ENCODE results near the gene ZMIZ1. TPM values are rescaled to one million over a fixed set of nuclear protein-coding genes. Genes with fewer than 3 reads are reported as not detected.

Gene ZMIZ1
- polyA plus RNA-seq, 2 of the 4 experiments (the other 2 are of a cell fraction) = 8.1 to 30.3 TPM

DNA sequence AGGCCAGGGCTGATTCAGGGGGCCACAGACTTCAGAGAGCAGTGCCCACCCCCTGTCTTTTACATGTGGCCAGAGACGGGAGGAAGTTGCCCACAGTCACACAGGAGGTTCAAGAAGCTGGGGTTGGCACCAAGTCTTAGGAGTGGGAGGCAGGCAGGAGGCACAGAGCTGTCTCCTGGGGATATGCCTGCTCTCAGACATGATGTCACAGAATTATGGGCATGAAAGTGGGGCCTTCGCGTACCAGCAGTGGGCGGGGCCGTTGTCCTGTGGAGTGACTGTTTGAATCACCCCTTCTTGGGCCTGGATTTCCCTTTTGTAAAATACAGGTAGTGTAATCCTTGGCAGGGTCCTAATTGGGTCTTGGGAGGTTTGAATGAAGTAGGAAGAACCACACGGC is 197.3 kb downstream of the ZMIZ1 start:
- Histone ChIP-seq H3K4me2 (no peak overlapping the region), H3K9me3 (no peaks in the 10 kb centered on the region), H3K27ac (no peak overlapping the region; a peak in 1 of 6 replicates), H3K4me1 (no peaks in the 10 kb centered on the region), H3K4me3 (no peak overlapping the region)
- ATAC-seq = no peak
- no peak for FAIRE-seq
- 82% methylated on average over 6 of the region's 6 CpGs for WGBS (ENCODE audit: missing lambda C conversion rate)
- CTCF ChIA-PET = interaction anchor here (0.8 kb wide), 1 partner anchor 22 kb away, joined by 3 read pairs; no protein-coding TSS in a partner anchor
- no peak for TF ChIP-seq KDM1A (IDR thresholded peaks at IDR 0.05; ENCODE audit: low read depth)
- POLR2A ChIA-PET = no interaction called here
- DNase-seq (ENCODE audit: low read depth in 1 of 2, low spot score in 1 of 2) = no peak

DNA sequence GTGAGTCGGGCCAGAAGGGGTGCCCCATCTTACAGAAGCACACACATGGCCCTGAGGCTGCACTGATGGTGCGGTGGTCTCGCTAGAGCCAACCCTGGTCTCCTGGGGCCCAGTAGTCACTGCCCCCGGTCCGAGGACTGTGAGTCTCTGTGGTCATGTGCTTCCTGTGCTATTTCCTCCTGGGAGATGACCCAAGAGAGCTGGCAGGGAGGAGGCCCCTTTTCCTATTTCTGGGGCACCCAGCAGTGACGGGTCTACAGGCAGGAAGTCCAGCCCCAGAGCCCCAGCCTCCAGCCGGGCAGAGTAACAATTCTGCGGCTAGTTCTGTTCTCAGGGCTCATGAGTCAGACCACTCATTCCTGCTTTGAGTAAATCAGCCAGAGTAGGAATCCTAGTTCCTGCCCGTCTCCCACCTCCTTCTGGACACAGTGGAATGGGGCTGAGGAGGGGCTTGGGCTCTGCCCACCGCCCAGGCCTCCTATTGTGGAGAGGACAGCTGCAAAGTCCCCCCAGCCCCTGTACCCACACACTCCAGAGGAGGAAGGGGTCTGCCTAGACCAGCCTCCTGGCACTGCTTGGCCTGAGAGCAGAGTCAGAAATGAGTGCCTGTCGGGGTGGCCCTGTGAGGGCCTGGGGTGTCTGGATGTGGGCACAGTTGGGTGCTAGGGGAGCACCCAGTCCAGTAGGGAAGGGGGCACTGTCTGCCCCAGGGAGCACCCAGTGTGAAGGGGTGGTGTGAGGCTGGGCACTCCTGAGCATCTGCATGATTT is 198.0 kb downstream of the ZMIZ1 start:
- no peaks in the 10 kb centered on the region for H3K9me3 ChIP-seq
- DNase-seq (ENCODE audit: low read depth in 1 of 2, low spot score in 1 of 2) = no peak
- no peaks in the 10 kb centered on the region for H3K4me1 ChIP-seq
- H3K4me2 ChIP-seq = no peak overlapping the region
- no peak overlapping the region for H3K4me3 ChIP-seq
- FAIRE-seq = no peak
- TF ChIP-seq HOXB5 (CRISPR knock-in tag; IDR thresholded peaks at IDR 0.05) = no peak
- no peak for TF ChIP-seq HDAC2 (IDR thresholded peaks at IDR 0.05)
- TF ChIP-seq POLR2A (IDR thresholded peaks at IDR 0.05; ENCODE audit: low read length) = no peak
- no peak for TF ChIP-seq MAFK (IDR thresholded peaks at IDR 0.05; ENCODE audit: partially characterized antibody)
- TF ChIP-seq HEYL (CRISPR knock-in tag; IDR thresholded peaks at IDR 0.05) = no peak
- TF ChIP-seq FOSL2 (IDR thresholded peaks at IDR 0.05) = no peak
- TF ChIP-seq FOSL2 (CRISPR knock-in tag; IDR thresholded peaks at IDR 0.05) = no peak
- TF ChIP-seq, protein P1, sequence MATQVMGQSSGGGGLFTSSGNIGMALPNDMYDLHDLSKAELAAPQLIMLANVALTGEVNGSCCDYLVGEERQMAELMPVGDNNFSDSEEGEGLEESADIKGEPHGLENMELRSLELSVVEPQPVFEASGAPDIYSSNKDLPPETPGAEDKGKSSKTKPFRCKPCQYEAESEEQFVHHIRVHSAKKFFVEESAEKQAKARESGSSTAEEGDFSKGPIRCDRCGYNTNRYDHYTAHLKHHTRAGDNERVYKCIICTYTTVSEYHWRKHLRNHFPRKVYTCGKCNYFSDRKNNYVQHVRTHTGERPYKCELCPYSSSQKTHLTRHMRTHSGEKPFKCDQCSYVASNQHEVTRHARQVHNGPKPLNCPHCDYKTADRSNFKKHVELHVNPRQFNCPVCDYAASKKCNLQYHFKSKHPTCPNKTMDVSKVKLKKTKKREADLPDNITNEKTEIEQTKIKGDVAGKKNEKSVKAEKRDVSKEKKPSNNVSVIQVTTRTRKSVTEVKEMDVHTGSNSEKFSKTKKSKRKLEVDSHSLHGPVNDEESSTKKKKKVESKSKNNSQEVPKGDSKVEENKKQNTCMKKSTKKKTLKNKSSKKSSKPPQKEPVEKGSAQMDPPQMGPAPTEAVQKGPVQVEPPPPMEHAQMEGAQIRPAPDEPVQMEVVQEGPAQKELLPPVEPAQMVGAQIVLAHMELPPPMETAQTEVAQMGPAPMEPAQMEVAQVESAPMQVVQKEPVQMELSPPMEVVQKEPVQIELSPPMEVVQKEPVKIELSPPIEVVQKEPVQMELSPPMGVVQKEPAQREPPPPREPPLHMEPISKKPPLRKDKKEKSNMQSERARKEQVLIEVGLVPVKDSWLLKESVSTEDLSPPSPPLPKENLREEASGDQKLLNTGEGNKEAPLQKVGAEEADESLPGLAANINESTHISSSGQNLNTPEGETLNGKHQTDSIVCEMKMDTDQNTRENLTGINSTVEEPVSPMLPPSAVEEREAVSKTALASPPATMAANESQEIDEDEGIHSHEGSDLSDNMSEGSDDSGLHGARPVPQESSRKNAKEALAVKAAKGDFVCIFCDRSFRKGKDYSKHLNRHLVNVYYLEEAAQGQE (IDR thresholded peaks at IDR 0.05) = no peak
- TF ChIP-seq POLR2AphosphoS2 (conservative IDR thresholded peaks at IDR 0.05; ENCODE audit: low read length) = no peak
- TF ChIP-seq NR3C1 (IDR thresholded peaks at IDR 0.05) = no peak
- TF ChIP-seq EHMT2 (IDR thresholded peaks at IDR 0.05; ENCODE audit: low read depth) = no peak
- no peak for TF ChIP-seq RCOR1 (IDR thresholded peaks at IDR 0.05; ENCODE audit: low read depth, low read length)
- no peak for TF ChIP-seq ZC3H11A (IDR thresholded peaks at IDR 0.05)
- TF ChIP-seq, protein P2, sequence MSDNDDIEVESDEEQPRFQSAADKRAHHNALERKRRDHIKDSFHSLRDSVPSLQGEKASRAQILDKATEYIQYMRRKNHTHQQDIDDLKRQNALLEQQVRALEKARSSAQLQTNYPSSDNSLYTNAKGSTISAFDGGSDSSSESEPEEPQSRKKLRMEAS (IDR thresholded peaks at IDR 0.05) = no peak
- no peak for TF ChIP-seq SREBF2 (IDR thresholded peaks at IDR 0.05)
- no peak for TF ChIP-seq JUNB (IDR thresholded peaks at IDR 0.05)
- TF ChIP-seq JUN (IDR thresholded peaks at IDR 0.05) = no peak
- no peak for TF ChIP-seq KDM1A (IDR thresholded peaks at IDR 0.05; ENCODE audit: low read depth)
- no peak for TF ChIP-seq RAD21 (conservative IDR thresholded peaks at IDR 0.05 in 1 of 2, IDR thresholded peaks at IDR 0.05 in 1 of 2)
- peak overlapping the region in 1 of 2 experiments; percentile 18; a peak in 1 of 6 replicates for H3K27ac ChIP-seq
- ChIA-PET CTCF (no interaction called here), POLR2A (no interaction called here)
- 92% methylated on average over 10 of the region's 11 CpGs for WGBS (ENCODE audit: missing lambda C conversion rate)
- no peak for ATAC-seq

DNA sequence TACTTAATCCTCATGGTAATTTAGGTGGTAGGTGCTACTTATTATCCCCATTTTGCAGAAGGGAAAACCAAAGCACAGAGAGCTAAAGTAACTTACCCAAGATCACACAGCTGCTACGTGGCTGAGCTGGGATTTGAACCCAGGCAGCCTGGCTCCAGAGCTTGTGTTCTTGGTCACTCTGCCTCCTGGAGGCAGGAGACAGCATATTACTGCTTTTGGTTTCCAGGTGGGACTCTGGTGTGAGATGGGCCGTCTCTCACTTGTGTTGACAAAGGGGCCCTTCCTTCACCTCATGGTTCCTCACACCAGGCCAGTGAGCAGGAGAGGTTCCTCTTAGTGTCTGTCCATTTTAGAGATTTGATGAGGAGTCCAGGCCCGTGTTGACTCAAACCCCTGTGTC is 198.7 kb downstream of the ZMIZ1 start:
- DNase-seq (ENCODE audit: low read depth in 1 of 2, low spot score in 1 of 2) = no peak
- no peak for FAIRE-seq
- TF ChIP-seq, protein P3, sequence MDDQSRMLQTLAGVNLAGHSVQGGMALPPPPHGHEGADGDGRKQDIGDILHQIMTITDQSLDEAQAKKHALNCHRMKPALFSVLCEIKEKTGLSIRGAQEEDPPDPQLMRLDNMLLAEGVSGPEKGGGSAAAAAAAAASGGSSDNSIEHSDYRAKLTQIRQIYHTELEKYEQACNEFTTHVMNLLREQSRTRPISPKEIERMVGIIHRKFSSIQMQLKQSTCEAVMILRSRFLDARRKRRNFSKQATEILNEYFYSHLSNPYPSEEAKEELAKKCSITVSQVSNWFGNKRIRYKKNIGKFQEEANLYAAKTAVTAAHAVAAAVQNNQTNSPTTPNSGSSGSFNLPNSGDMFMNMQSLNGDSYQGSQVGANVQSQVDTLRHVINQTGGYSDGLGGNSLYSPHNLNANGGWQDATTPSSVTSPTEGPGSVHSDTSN (IDR thresholded peaks at IDR 0.05) = no peak
- TF ChIP-seq ZNF302 (CRISPR knock-in tag; IDR thresholded peaks at IDR 0.05) = no peak
- TF ChIP-seq ZFP36 (IDR thresholded peaks at IDR 0.05; ENCODE audit: borderline replicate concordance, partially characterized antibody) = peak; percentile 17
- TF ChIP-seq, protein P4, sequence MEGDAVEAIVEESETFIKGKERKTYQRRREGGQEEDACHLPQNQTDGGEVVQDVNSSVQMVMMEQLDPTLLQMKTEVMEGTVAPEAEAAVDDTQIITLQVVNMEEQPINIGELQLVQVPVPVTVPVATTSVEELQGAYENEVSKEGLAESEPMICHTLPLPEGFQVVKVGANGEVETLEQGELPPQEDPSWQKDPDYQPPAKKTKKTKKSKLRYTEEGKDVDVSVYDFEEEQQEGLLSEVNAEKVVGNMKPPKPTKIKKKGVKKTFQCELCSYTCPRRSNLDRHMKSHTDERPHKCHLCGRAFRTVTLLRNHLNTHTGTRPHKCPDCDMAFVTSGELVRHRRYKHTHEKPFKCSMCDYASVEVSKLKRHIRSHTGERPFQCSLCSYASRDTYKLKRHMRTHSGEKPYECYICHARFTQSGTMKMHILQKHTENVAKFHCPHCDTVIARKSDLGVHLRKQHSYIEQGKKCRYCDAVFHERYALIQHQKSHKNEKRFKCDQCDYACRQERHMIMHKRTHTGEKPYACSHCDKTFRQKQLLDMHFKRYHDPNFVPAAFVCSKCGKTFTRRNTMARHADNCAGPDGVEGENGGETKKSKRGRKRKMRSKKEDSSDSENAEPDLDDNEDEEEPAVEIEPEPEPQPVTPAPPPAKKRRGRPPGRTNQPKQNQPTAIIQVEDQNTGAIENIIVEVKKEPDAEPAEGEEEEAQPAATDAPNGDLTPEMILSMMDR (IDR thresholded peaks at IDR 0.05) = no peak
- no peak for ATAC-seq
- no peaks in the 10 kb centered on the region for H3K4me1 ChIP-seq
- WGBS (ENCODE audit: missing lambda C conversion rate) = 96% methylated on average over 3 of the region's 3 CpGs
- H3K4me2 ChIP-seq = no peak overlapping the region
- H3K9me3 ChIP-seq = no peaks in the 10 kb centered on the region
- no peak overlapping the region for H3K4me3 ChIP-seq
- ChIA-PET POLR2A (no interaction called here), CTCF (no interaction called here)
- no peak overlapping the region for H3K27ac ChIP-seq
